ENCODE data around the gene EIF2S3. TPM values are rescaled to one million over a fixed set of nuclear protein-coding genes. Genes with fewer than 3 reads are reported as not detected.
A peak's percentile ranks its signal among the peaks of the same experiment; 100 is the strongest.

The EIF2S3 gene
- 490 TPM for total RNA-seq

DNA sequence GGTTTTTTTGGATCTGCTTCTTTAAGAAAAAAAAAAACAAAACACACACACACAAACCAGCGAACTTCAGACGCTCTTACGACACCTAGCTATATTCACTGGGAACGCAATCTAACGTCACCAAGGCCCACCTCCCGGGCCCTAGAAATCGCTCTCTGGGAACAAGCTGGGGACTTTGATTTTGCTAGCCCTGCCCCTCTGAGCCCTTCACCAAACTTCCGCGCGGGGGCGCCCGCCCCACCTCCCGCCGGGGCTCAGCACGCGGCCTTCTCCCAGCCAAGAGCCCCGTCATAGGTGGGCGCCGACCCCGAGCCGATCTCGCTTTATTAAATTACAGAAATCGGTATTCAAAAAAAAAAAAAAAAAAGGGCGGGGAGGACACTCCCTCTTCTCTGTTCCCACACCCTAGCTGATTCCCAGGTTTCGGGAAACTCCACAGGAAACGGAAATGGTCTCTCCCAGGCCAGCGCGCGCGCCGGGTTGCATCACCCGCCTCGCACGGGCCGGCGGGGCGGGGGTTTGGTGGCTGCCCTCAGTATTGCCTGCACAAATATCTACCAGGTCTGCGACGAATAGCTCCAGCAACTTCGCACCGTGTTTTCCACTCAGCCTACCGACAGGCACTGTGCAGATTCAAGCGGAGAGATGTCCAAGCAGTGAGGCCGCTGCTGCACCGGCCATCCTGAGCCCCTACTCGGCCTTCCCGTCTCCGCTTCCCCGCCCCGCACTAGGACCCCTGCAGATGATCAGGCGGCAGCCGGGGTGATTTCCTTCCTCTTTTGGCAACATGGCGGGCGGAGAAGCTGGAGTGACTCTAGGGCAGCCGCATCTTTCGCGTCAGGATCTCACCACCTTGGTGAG lies at the start of gene EIF2S3:
TSS of gene EIF2S3 (plus strand) at position 775 of the 861 bp plus-strand sequence. CDS start at position 788, 13 bp downstream.
- Histone ChIP-seq H3K4me1 (ENCODE audit: insufficient read depth, low read length) (no peaks in the 10 kb centered on the region), H3K9me3 (ENCODE audit: low read depth, low read length) (no peaks in the 10 kb centered on the region), H3K27me3 (ENCODE audit: insufficient read depth, low read length) (no peaks in the 10 kb centered on the region), H3K4me3 (ENCODE audit: low read length) (peak within 1 kb of the TSS; percentile 66)

DNA sequence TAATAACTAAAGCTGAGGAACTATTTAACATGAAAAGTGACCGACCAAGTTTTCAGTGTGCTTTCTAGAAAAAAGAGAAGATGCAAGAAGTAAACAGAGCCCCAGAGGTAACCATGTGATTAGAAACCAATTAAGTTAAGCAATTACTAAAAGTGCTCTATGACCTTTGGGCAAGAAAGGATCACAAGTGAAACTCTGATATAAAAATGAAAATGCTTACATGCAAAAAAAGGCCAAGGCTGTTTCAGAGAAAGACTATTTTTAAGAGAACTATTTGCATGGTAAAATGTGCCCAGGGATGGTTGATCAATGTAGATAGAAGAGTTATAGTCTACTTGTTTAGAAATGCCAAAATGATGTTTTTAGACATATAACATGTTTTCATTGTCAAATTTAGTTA lies 49.7 kb upstream of the EIF2S3 start:
- H3K9me3 ChIP-seq (ENCODE audit: low read depth, low read length) = no peaks in the 10 kb centered on the region
- H3K27me3 ChIP-seq (ENCODE audit: insufficient read depth, low read length) = no peaks in the 10 kb centered on the region
- no peak overlapping the region for H3K4me3 ChIP-seq (ENCODE audit: low read length)

DNA sequence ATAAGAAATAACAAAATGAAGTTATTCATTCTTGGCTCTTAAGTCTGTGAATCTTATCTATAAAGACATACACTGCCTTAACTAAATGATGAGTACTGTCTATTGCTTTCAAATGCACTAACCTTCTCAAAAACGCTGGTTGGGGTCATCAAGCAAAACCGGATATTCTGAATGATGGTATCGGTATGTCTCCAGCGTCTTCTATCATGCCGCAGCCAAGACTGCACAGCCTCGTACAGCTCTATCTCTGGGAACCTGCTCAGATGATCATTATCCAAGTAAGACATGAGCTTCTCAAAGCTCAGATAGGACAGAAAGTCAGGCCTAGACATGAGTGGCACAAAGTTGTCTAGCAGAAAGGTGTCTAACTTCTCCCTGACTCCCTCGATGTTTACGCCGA lies 48.9 kb upstream of the EIF2S3 start:
- no peak overlapping the region for H3K4me3 ChIP-seq (ENCODE audit: low read length)
- no peaks in the 10 kb centered on the region for H3K27me3 ChIP-seq (ENCODE audit: insufficient read depth, low read length)
- no peaks in the 10 kb centered on the region for H3K4me1 ChIP-seq (ENCODE audit: insufficient read depth, low read length)
- H3K9me3 ChIP-seq (ENCODE audit: low read depth, low read length) = no peaks in the 10 kb centered on the region

More for the DNA sequence above, 49.7 kb upstream of the EIF2S3 start:
- no peaks in the 10 kb centered on the region for H3K4me1 ChIP-seq (ENCODE audit: insufficient read depth, low read length)

DNA sequence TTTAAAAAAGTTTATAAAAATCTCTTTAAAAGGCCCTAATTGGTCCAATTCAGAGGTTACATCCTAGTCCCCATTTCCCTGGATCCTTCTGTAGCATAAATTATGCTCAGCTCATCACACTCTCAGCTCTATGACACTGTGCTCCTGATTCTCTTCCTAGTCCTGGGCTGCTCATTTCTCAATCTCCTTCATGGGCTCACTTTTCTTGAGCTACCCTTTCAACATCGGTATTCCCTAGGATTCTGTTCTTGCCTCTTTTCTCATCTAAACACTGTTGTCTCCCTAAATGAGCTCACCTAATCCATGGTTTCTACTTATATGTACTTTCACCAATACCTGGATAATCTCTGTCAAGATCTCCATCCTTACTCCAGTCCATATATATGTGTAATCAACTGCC lies 42.5 kb upstream of the EIF2S3 start:
- Histone ChIP-seq H3K4me3 (ENCODE audit: low read length) (no peak overlapping the region), H3K9me3 (ENCODE audit: low read depth, low read length) (no peaks in the 10 kb centered on the region), H3K27me3 (ENCODE audit: insufficient read depth, low read length) (no peaks in the 10 kb centered on the region), H3K4me1 (ENCODE audit: insufficient read depth, low read length) (no peaks in the 10 kb centered on the region)

DNA sequence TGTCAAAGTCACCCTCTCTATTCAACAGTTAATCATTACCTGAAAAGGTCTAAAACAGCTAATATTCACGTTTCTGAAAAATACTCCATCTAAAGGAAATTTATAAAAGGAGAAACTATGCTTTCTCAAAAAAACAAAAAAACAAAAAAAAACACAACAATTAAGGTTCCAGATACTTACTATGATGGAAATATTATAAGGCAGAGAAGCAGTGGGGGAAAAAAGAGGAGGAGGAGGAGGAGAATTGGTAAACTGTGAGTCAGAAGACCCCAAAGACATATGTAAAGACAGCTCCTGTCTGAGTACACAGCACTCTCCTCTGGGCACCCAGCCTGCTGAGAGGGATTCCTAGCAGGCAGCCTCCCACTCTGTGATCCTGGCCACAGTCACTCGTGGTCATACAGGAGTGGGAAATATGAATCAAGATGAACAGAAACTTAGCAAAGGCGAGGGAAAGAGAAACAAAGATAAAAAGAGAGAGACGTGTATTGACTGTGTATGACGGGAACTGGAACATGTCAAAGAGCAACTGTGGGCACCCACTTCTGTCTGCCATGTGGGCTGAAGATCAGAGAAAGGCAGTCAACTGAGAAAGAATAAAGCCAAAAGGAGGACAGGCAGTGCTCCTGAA lies 40.3 kb upstream of the EIF2S3 start:
- no peaks in the 10 kb centered on the region for H3K9me3 ChIP-seq (ENCODE audit: low read depth, low read length)
- H3K4me1 ChIP-seq (ENCODE audit: insufficient read depth, low read length) = peaks cover 9% of the 10 kb centered on the region
- H3K4me3 ChIP-seq (ENCODE audit: low read length) = no peak overlapping the region
- H3K27me3 ChIP-seq (ENCODE audit: insufficient read depth, low read length) = no peaks in the 10 kb centered on the region

DNA sequence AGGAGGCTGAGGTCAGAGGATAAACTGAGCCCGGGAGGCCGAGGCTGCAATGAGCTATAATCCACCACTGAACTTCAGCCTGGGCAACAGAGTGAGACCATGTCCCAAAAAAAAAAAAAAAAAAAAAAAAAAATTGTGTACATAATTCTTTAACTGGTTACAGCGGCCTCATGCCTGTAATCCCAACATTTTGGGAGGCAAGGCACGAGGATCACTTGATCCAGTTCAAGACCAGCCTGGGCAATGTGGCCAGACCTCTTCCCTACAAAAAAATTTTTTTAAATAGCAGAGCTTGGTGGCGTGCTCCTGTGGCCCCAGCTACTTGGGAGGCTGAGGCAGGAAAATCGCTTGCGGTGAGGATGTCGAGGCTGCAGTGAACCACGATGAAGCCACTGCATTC lies 37.1 kb upstream of the EIF2S3 start:
- Histone ChIP-seq H3K4me3 (ENCODE audit: low read length) (no peak overlapping the region), H3K27me3 (ENCODE audit: insufficient read depth, low read length) (no peaks in the 10 kb centered on the region), H3K4me1 (ENCODE audit: insufficient read depth, low read length) (peaks cover 13% of the 10 kb centered on the region), H3K9me3 (ENCODE audit: low read depth, low read length) (no peaks in the 10 kb centered on the region)

DNA sequence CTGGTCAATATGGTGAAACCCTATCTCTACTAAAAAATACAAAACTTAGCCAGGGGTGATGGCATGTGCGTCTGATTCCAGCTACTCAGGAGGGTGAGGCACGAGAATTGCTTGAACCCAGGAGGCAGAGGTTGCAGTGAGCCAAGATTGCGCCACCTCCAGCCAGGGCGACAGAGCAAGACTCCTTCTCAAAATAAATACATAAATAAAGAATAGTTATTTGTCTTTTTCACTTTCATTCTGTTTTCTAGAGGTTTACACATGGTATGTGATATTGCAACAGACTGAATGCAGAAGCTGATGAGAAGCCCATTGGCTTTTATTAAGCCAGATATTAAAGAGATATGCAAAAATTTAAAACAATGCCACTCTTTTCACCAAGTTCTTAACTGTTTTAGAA lies 35.9 kb upstream of the EIF2S3 start:
- H3K27me3 ChIP-seq (ENCODE audit: insufficient read depth, low read length) = no peaks in the 10 kb centered on the region
- H3K9me3 ChIP-seq (ENCODE audit: low read depth, low read length) = no peaks in the 10 kb centered on the region
- H3K4me3 ChIP-seq (ENCODE audit: low read length) = no peak overlapping the region
- peaks cover 13% of the 10 kb centered on the region for H3K4me1 ChIP-seq (ENCODE audit: insufficient read depth, low read length)

GRCh38 chrX:24019448-24019847 lies 35.3 kb upstream of the EIF2S3 start:
- Histone ChIP-seq H3K27me3 (ENCODE audit: insufficient read depth, low read length) (no peaks in the 10 kb centered on the region), H3K9me3 (ENCODE audit: low read depth, low read length) (no peaks in the 10 kb centered on the region), H3K4me3 (ENCODE audit: low read length) (no peak overlapping the region), H3K4me1 (ENCODE audit: insufficient read depth, low read length) (peaks cover 13% of the 10 kb centered on the region)

- Histone ChIP-seq H3K27me3 (ENCODE audit: insufficient read depth, low read length) (no peaks in the 10 kb centered on the region), H3K9me3 (ENCODE audit: low read depth, low read length) (no peaks in the 10 kb centered on the region), H3K4me3 (ENCODE audit: low read length) (no peak overlapping the region), H3K4me1 (ENCODE audit: insufficient read depth, low read length) (peaks cover 13% of the 10 kb centered on the region)
These were observed 34.4 kb upstream of the EIF2S3 start for GRCh38 chrX:24020306-24020876.

DNA sequence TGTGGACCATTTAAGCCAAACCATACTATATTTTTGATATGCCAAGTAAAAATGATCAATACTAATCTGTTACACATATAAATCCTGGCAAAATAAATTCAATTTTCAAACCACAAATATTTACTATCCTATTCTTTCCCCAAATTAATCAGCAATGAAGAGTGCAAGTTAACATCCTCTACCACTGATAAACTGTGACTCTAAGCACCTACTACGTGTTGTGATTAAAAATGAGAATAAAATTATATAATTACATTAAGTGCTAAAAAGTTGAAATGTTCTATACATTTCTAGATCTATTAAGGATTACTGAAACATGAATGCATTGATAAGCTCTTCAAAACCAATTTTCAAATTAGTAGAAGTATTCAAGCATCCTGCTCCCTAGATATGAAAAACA lies 31.2 kb upstream of the EIF2S3 start:
- H3K4me3 ChIP-seq (ENCODE audit: low read length) = no peak overlapping the region
- no peaks in the 10 kb centered on the region for H3K9me3 ChIP-seq (ENCODE audit: low read depth, low read length)
- H3K27me3 ChIP-seq (ENCODE audit: insufficient read depth, low read length) = no peaks in the 10 kb centered on the region
- H3K4me1 ChIP-seq (ENCODE audit: insufficient read depth, low read length) = peaks cover 12% of the 10 kb centered on the region

DNA sequence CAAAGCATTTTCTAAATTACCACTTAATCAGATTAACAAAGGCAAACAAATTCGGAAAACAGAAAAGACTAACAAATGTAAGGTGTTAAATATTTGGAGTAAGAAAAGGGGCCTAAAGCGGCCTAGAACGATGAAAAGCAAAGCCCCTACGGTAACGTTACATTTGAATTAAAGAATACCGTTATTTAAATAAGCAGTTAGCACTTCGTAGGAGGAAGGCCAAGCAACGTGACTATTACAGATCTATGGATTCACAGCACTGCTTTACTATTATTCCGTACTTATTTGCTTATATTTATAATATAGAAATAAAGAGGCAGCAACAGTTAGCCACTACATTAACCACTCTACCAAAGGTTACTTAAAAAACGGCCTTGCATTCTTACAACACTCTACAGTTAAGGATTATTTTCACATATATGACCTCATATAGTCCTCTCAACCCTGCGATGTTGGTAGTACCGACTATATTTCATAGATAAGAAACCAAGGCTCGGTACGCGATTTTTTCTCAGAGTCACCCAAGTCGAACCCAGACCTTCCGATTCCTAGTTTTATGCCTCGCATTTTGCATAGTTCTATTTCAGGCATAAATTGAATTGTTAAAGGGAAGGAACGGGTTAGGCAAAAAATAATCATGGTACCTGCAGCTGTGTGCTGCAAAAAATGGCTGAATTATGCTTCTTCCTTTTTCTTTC lies 30.6 kb upstream of the EIF2S3 start:
- peaks cover 7% of the 10 kb centered on the region for H3K4me1 ChIP-seq (ENCODE audit: insufficient read depth, low read length)

DNA sequence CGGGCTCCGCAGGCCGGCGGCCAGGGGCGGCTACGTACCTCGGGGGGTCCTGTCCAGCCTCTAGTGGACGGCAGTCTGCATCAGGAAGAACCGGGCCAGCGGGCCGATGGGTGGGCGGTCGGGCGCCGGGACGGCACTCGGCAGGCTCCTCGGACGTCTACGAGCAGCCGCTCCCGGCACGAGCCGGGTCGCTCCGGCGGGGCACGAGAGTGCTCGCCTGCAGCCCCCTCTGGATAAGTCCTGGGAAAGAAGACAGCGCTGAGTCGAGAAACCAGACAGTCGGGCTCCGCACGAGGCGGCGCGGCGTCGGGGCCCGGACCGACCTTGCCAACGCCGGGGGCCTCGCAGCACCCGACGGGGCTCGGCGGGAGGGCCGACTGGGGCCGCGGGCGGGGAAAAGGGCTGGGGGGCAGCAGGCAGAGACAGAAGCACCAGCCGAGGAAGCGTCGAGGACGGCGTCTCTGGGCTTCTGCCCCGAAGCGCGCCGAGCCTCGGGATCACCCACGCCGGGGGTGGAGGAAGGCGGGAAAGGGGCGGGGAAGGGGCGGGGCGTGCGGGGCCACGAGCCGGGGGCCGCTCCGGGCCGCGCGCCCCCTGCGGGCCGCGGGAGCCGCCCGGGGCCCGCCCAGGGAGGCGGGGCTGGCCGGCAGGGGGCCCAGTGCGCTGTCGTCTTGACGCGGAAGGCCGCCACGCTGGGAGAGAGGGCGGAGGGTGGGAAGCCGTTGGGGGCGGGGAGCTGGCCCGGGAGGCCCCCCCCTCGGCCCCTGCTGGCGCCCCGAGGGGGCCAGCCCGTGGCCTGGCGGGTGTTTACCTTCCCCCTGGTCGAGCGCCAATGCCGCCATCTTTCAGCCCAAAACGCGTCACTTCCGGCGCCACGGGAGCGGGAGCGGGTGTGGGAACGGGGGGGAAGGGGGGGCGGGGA lies 29.7 kb upstream of the EIF2S3 start:
- no peaks in the 10 kb centered on the region for H3K27me3 ChIP-seq (ENCODE audit: insufficient read depth, low read length)
- H3K4me3 ChIP-seq (ENCODE audit: low read length) = peak overlapping the region; percentile 86
- no peaks in the 10 kb centered on the region for H3K9me3 ChIP-seq (ENCODE audit: low read depth, low read length)
- H3K4me1 ChIP-seq (ENCODE audit: insufficient read depth, low read length) = peaks cover 4% of the 10 kb centered on the region

More for the DNA sequence above, 30.6 kb upstream of the EIF2S3 start:
- no peaks in the 10 kb centered on the region for H3K27me3 ChIP-seq (ENCODE audit: insufficient read depth, low read length)
- peak overlapping the region; percentile 86 for H3K4me3 ChIP-seq (ENCODE audit: low read length)
- H3K9me3 ChIP-seq (ENCODE audit: low read depth, low read length) = no peaks in the 10 kb centered on the region

- Histone ChIP-seq H3K9me3 (ENCODE audit: low read depth, low read length) (no peaks in the 10 kb centered on the region), H3K27me3 (ENCODE audit: insufficient read depth, low read length) (no peaks in the 10 kb centered on the region), H3K4me1 (ENCODE audit: insufficient read depth, low read length) (peaks cover 4% of the 10 kb centered on the region), H3K4me3 (ENCODE audit: low read length) (peak overlapping the region; percentile 63)
These were observed 28.9 kb upstream of the EIF2S3 start for GRCh38 chrX:24025741-24026403.

GRCh38 chrX:24026432-24026831 lies 28.3 kb upstream of the EIF2S3 start:
- Histone ChIP-seq H3K4me3 (ENCODE audit: low read length) (peak overlapping the region; percentile 63), H3K4me1 (ENCODE audit: insufficient read depth, low read length) (no peaks in the 10 kb centered on the region)

More at GRCh38 chrX:24026432-24026831, 28.3 kb upstream of the EIF2S3 start:
- no peaks in the 10 kb centered on the region for H3K27me3 ChIP-seq (ENCODE audit: insufficient read depth, low read length)
- H3K9me3 ChIP-seq (ENCODE audit: low read depth, low read length) = no peaks in the 10 kb centered on the region
